Stimulated activated CD4-positive, alpha-beta T cell treated with anti-CD3 and anti-CD28 coated beads, Interleukin-15, amount 100 ng/mL, for 1 hour (primary cell): ENCODE measurements around the gene SDHD.
"Not testable (repeated sequence)": the region's sequence is repeated elsewhere in the genome, so short reads cannot be mapped to it uniquely, and the experiment has no call there.

ENCODE experiments used
- DNase-seq, 2 donors: peaks; one replicate each; pipeline ENCODE4 v3.0.0-alpha.2; 2020; ENCODE audit warnings: low read depth in 1 of 2, low spot score in 1 of 2

Gene SDHD

GRCh38 chr11:112086422-112087191 is at the start of gene SDHD, which contains the start of gene TIMM8B:
TSS of gene SDHD (plus strand) at chr11:112086873. CDS start at chr11:112086908, 35 bp downstream.
TSS of gene TIMM8B (minus strand) at chr11:112086756. CDS start at chr11:112086723, 33 bp downstream.
- peak; percentile 84 to 90 for DNase-seq

- DNase-seq = no peak
Measured at GRCh38 chr11:112037527-112037926, 49.1 kb upstream of the SDHD start.

GRCh38 chr11:112042161-112042960 is 44.3 kb upstream of the SDHD start:
- no peak for DNase-seq

- no peak for DNase-seq
Measured at GRCh38 chr11:112042961-112043304, 43.7 kb upstream of the SDHD start.

- DNase-seq = no peak
Measured at GRCh38 chr11:112044961-112045360, 41.7 kb upstream of the SDHD start.

- not testable (repeated sequence) for DNase-seq
Measured at GRCh38 chr11:112046647-112047046, 40.0 kb upstream of the SDHD start.

- not testable (repeated sequence) for DNase-seq
Measured at GRCh38 chr11:112048256-112048655, 38.4 kb upstream of the SDHD start.

- no peak for DNase-seq
Measured at GRCh38 chr11:112049777-112050176, 36.9 kb upstream of the SDHD start.

GRCh38 chr11:112050721-112051120 is 36.0 kb upstream of the SDHD start:
- no peak for DNase-seq

- no peak for DNase-seq
Measured at GRCh38 chr11:112051768-112052167, 34.9 kb upstream of the SDHD start.

GRCh38 chr11:112057170-112057569 is 29.5 kb upstream of the SDHD start:
- no peak for DNase-seq

GRCh38 chr11:112058103-112058502 is 28.6 kb upstream of the SDHD start:
- no peak for DNase-seq

- DNase-seq = no peak
Measured at GRCh38 chr11:112062923-112063322, 23.8 kb upstream of the SDHD start.

- DNase-seq = peak; percentile 55 to 56
Measured at GRCh38 chr11:112073941-112074811, 12.5 kb upstream of the SDHD start, which contains the start of the genes NKAPD1 and PIH1D2. TSS of gene NKAPD1 (plus strand) at chr11:112074299. CDS start at chr11:112075575, 1,276 bp downstream. TSS of gene PIH1D2 (minus strand) at chr11:112074017. CDS start at chr11:112073174, 843 bp downstream.

GRCh38 chr11:112082729-112083128 is 3.9 kb upstream of the SDHD start:
- no peak for DNase-seq

GRCh38 chr11:112085822-112086421 is 751 bp upstream of the SDHD start:
- DNase-seq = peak in 1 of 2 donors; percentile 26

- DNase-seq = no peak
Measured at GRCh38 chr11:112087212-112087611, 539 bp downstream of the SDHD start.

GRCh38 chr11:112095302-112095701 is 8.6 kb downstream of the SDHD start:
- not testable (repeated sequence) for DNase-seq

- no peak for DNase-seq
Measured at GRCh38 chr11:112096194-112096593, 9.5 kb downstream of the SDHD start.

GRCh38 chr11:112097734-112098528 is 11.3 kb downstream of the SDHD start:
- DNase-seq = no peak
